ENCODE measurements around the gene NTNG1. TPM values are rescaled to one million over a fixed set of nuclear protein-coding genes. Genes with fewer than 3 reads are reported as not detected.

The NTNG1 gene
- total and polyA plus RNA-seq, 8 donors: 5.7 to 28.0 (median 22.3) TPM

DNA sequence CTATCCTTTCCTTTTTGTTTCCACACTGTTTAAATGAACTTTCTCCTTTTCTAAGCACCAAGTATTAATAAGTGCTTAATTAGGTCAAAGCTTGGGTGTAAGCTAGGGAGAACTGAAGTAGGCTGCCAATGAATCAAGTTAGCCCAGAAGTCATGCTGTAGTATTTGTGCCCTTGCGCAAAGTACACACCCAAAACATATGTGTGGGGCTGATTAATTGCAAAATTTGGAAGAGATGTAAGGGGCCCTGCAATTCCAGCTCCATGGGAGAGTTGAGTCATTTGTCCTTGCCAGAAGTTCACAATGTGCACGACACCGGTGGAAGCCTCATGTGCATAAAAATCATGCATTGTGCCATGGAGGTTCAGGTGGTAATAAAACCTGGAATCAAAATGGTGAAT lies 18.6 kb upstream of the NTNG1 start:
- no peak for ATAC-seq
- DNase-seq: no peak
- Histone ChIP-seq H3K27me3 (no peaks in the 10 kb centered on the region), H3K36me3 (no peaks in the 10 kb centered on the region), H3K4me3 (no peak overlapping the region), H3K27ac (no peak overlapping the region), H3K4me1 (no peaks in the 10 kb centered on the region), H3K9me3 (no peaks in the 10 kb centered on the region)
- TF ChIP-seq, protein P1, sequence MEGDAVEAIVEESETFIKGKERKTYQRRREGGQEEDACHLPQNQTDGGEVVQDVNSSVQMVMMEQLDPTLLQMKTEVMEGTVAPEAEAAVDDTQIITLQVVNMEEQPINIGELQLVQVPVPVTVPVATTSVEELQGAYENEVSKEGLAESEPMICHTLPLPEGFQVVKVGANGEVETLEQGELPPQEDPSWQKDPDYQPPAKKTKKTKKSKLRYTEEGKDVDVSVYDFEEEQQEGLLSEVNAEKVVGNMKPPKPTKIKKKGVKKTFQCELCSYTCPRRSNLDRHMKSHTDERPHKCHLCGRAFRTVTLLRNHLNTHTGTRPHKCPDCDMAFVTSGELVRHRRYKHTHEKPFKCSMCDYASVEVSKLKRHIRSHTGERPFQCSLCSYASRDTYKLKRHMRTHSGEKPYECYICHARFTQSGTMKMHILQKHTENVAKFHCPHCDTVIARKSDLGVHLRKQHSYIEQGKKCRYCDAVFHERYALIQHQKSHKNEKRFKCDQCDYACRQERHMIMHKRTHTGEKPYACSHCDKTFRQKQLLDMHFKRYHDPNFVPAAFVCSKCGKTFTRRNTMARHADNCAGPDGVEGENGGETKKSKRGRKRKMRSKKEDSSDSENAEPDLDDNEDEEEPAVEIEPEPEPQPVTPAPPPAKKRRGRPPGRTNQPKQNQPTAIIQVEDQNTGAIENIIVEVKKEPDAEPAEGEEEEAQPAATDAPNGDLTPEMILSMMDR (IDR thresholded peaks at IDR 0.05): no peak
- intact Hi-C loops (cut with DNase I): no loop called here

GRCh38 chr1:107123741-107124140 lies 17.1 kb upstream of the NTNG1 start:
- DNase-seq (no peak), ATAC-seq (no peak)
- H3K9me3 ChIP-seq: no peaks in the 10 kb centered on the region
- H3K4me1 ChIP-seq: no peaks in the 10 kb centered on the region
- H3K27ac ChIP-seq: no peak overlapping the region
- peaks cover 0 to 4% of the 10 kb centered on the region in 2 donors for H3K27me3 ChIP-seq
- intact Hi-C loops (cut with DNase I): no loop called here
- TF ChIP-seq, protein P1 (IDR thresholded peaks at IDR 0.05): no peak
- no peaks in the 10 kb centered on the region for H3K36me3 ChIP-seq
- H3K4me3 ChIP-seq: no peak overlapping the region

- no peak for ATAC-seq
- Histone ChIP-seq H3K9me3 (no peaks in the 10 kb centered on the region), H3K4me3 (no peak overlapping the region), H3K27ac (no peak overlapping the region), H3K36me3 (no peaks in the 10 kb centered on the region), H3K4me1 (no peaks in the 10 kb centered on the region), H3K27me3 (peaks cover 0 to 5% of the 10 kb centered on the region in 2 donors)
- TF ChIP-seq, protein P1 (IDR thresholded peaks at IDR 0.05): no peak
- intact Hi-C loops (cut with DNase I): no loop called here
- no peak for DNase-seq
Measured at GRCh38 chr1:107124694-107125093, 16.1 kb upstream of the NTNG1 start.

GRCh38 chr1:107132195-107132594 lies 8.6 kb upstream of the NTNG1 start:
- intact Hi-C loops (cut with DNase I): no loop called here
- peaks cover 0 to 15% of the 10 kb centered on the region in 2 donors for H3K27me3 ChIP-seq
- TF ChIP-seq, protein P1 (IDR thresholded peaks at IDR 0.05): no peak
- no peak overlapping the region for H3K27ac ChIP-seq
- H3K4me3 ChIP-seq: no peak overlapping the region
- H3K36me3 ChIP-seq: no peaks in the 10 kb centered on the region
- DNase-seq: no peak
- H3K4me1 ChIP-seq: no peaks in the 10 kb centered on the region
- no peak for ATAC-seq
- H3K9me3 ChIP-seq: no peaks in the 10 kb centered on the region

GRCh38 chr1:107132780-107133179 lies 8.1 kb upstream of the NTNG1 start:
- H3K4me1 ChIP-seq: no peaks in the 10 kb centered on the region
- no peak for DNase-seq
- H3K4me3 ChIP-seq: no peak overlapping the region
- intact Hi-C loops (cut with DNase I): no loop called here
- TF ChIP-seq, protein P1 (IDR thresholded peaks at IDR 0.05): no peak
- H3K9me3 ChIP-seq: no peaks in the 10 kb centered on the region
- peaks cover 0 to 15% of the 10 kb centered on the region in 2 donors for H3K27me3 ChIP-seq
- no peak for ATAC-seq
- H3K27ac ChIP-seq: no peak overlapping the region
- no peaks in the 10 kb centered on the region for H3K36me3 ChIP-seq
